GM18519 (cell line): Measurements from ENCODE around the gene COX5A.
"Not testable (repeated sequence)": the region's sequence is repeated elsewhere in the genome, so short reads cannot be mapped to it uniquely, and the experiment has no call there.

Source experiments
- ATAC-seq: cut with Tn5 transposase; IDR thresholded peaks from one replicate; pipeline ENCODE4 v1.9.1; 2021; ENCODE audit warnings: mild to moderate bottlenecking, moderate library complexity; ENCODE audit not compliant: unreplicated experiment, low FRiP score

Gene COX5A

GRCh38 chr15:74902295-74903075, 35.4 kb downstream of the COX5A start:
- ATAC-seq = no peak

- ATAC-seq = no peak
These were observed 36.2 kb downstream of the COX5A start for GRCh38 chr15:74901612-74902063.

GRCh38 chr15:74897300-74897701, 40.6 kb downstream of the COX5A start:
- no peak for ATAC-seq

GRCh38 chr15:74896316-74896715, 41.6 kb downstream of the COX5A start:
- ATAC-seq = no peak

- ATAC-seq = no peak
These were observed 42.0 kb downstream of the COX5A start for GRCh38 chr15:74895830-74896229.

- ATAC-seq = not testable (repeated sequence)
These were observed 43.5 kb downstream of the COX5A start for GRCh38 chr15:74894383-74894782.

GRCh38 chr15:74893627-74894026, 44.2 kb downstream of the COX5A start:
- no peak for ATAC-seq

GRCh38 chr15:74892931-74893330, 44.9 kb downstream of the COX5A start:
- no peak for ATAC-seq

- no peak for ATAC-seq
These were observed 45.6 kb downstream of the COX5A start for GRCh38 chr15:74892313-74892712.

- no peak for ATAC-seq
These were observed 46.4 kb downstream of the COX5A start for GRCh38 chr15:74891469-74891868.

- ATAC-seq = no peak
These were observed 47.3 kb downstream of the COX5A start for GRCh38 chr15:74890665-74890960.

- ATAC-seq = peak; percentile 85
These were observed 47.8 kb downstream of the COX5A start, which contains the start of gene MPI for GRCh38 chr15:74889883-74890664. MPI (plus strand) TSS chr15:74890042; CDS start chr15:74890074, 32 bp downstream.

GRCh38 chr15:74889390-74889882, 48.4 kb downstream of the COX5A start:
- no peak for ATAC-seq

GRCh38 chr15:74888716-74889115, 49.2 kb downstream of the COX5A start:
- no peak for ATAC-seq

GRCh38 chr15:74887537-74888193, 50.2 kb downstream of the COX5A start:
- not testable (repeated sequence) for ATAC-seq

- ATAC-seq = no peak
These were observed 52.4 kb downstream of the COX5A start for GRCh38 chr15:74885461-74885860.

GRCh38 chr15:74884428-74885223, 53.2 kb downstream of the COX5A start:
- ATAC-seq = no peak

- ATAC-seq = no peak
These were observed 55.3 kb downstream of the COX5A start for GRCh38 chr15:74882528-74882927.

- no peak for ATAC-seq
These were observed 59.6 kb downstream of the COX5A start for GRCh38 chr15:74878273-74878672.

- ATAC-seq = no peak
These were observed 64.0 kb downstream of the COX5A start for GRCh38 chr15:74873756-74874424.
